ENCODE measurements around the gene KCNN2. TPM values are rescaled to one million over a fixed set of nuclear protein-coding genes. Genes with fewer than 3 reads are reported as not detected.

The KCNN2 gene
- total RNA-seq, 2 experiments from 2014 or later: not detected

DNA sequence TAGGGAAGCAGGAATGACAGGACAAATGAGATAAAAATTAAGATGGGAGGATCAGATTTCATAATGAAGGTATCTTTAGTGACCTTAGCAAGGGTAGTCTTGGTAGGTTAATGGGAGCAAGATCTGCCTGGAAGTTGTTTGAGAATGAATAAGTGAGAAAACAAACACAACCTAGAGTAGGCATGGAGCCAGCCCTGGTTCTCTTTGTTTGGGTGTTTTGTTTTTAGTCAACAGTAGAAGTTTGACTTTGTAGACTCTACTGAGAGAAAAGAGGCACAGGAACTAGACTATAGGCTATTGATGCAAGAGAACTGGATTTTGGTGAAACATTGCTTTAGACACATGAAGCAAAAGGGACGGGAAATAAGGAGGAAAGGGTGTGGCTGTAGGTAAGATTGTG, 40.3 kb downstream of the KCNN2 start:
- Mint-ChIP-seq H3K36me3 (ENCODE audit: low read depth) (no peaks in the 10 kb centered on the region), H3K4me1 (ENCODE audit: low read depth) (no peaks in the 10 kb centered on the region), H3K9me3 (peaks cover 5% of the 10 kb centered on the region), H3K27ac (no peak overlapping the region), H3K27me3 (no peaks in the 10 kb centered on the region), H3K4me3 (no peak overlapping the region)
- no peak overlapping the region for H3K4me3 ChIP-seq (ENCODE audit: low read length)
- POLR2A ChIA-PET: no interaction called here
- H3K27ac ChIP-seq (ENCODE audit: low read depth in 1 of 2, low read length in 2 of 2): no peak overlapping the region
- no peaks in the 10 kb centered on the region for H3K36me3 ChIP-seq (ENCODE audit: insufficient read depth, low read length)
- intact Hi-C loops (cut with DNase I, micrococcal nuclease): no loop called here
- no peak for DNase-seq
- H3K27me3 ChIP-seq (ENCODE audit: control insufficient read depth in 1 of 2, insufficient read depth in 2 of 2, low read length in 2 of 2): no peaks in the 10 kb centered on the region
- ATAC-seq (ENCODE audit: poor library complexity): no peak
- no peaks in the 10 kb centered on the region for H3K9me3 ChIP-seq (ENCODE audit: control insufficient read depth in 1 of 2, insufficient read depth in 1 of 2, low read length in 2 of 2)
- no peaks in the 10 kb centered on the region for H3K4me1 ChIP-seq (ENCODE audit: insufficient read depth, low read length)
- TF ChIP-seq, protein P1, sequence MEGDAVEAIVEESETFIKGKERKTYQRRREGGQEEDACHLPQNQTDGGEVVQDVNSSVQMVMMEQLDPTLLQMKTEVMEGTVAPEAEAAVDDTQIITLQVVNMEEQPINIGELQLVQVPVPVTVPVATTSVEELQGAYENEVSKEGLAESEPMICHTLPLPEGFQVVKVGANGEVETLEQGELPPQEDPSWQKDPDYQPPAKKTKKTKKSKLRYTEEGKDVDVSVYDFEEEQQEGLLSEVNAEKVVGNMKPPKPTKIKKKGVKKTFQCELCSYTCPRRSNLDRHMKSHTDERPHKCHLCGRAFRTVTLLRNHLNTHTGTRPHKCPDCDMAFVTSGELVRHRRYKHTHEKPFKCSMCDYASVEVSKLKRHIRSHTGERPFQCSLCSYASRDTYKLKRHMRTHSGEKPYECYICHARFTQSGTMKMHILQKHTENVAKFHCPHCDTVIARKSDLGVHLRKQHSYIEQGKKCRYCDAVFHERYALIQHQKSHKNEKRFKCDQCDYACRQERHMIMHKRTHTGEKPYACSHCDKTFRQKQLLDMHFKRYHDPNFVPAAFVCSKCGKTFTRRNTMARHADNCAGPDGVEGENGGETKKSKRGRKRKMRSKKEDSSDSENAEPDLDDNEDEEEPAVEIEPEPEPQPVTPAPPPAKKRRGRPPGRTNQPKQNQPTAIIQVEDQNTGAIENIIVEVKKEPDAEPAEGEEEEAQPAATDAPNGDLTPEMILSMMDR (IDR thresholded peaks at IDR 0.05): no peak
- CTCF ChIA-PET: no interaction called here

DNA sequence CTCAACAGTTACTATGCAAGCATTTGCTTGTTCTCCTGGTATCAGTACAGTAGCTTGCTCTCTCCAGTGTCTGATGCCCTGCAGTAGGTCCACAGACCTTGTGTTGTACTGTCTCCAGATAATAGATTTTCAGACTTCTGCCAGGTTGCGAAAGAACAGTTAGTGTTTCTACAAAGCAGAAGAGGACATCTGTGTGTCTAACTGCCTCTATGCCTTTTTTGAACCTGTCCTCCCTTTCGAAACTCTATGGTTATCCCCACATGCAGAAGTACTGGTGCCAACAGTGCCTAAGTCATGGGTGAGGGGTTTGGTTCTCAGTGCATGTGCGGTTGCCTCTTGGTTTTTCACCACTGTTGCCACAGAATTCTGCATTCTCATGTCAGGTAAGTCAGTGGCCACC, 45.9 kb downstream of the KCNN2 start:
- Mint-ChIP-seq H3K4me3 (no peak overlapping the region), H3K36me3 (ENCODE audit: low read depth) (no peaks in the 10 kb centered on the region), H3K27ac (no peak overlapping the region), H3K4me1 (ENCODE audit: low read depth) (no peaks in the 10 kb centered on the region), H3K9me3 (no peaks in the 10 kb centered on the region), H3K27me3 (no peaks in the 10 kb centered on the region)
- intact Hi-C loops (cut with DNase I, micrococcal nuclease): no loop called here
- Histone ChIP-seq H3K27ac (ENCODE audit: low read depth in 1 of 2, low read length in 2 of 2) (no peak overlapping the region), H3K4me3 (ENCODE audit: low read length) (no peak overlapping the region), H3K9me3 (ENCODE audit: control insufficient read depth in 1 of 2, insufficient read depth in 1 of 2, low read length in 2 of 2) (no peaks in the 10 kb centered on the region), H3K4me1 (ENCODE audit: insufficient read depth, low read length) (no peaks in the 10 kb centered on the region), H3K27me3 (ENCODE audit: control insufficient read depth in 1 of 2, insufficient read depth in 2 of 2, low read length in 2 of 2) (no peaks in the 10 kb centered on the region), H3K36me3 (ENCODE audit: insufficient read depth, low read length) (no peaks in the 10 kb centered on the region)
- POLR2A ChIA-PET: no interaction called here
- TF ChIP-seq, protein P1 (IDR thresholded peaks at IDR 0.05): no peak
- ATAC-seq (ENCODE audit: poor library complexity) (no peak), DNase-seq (no peak)
- CTCF ChIA-PET: no interaction called here

DNA sequence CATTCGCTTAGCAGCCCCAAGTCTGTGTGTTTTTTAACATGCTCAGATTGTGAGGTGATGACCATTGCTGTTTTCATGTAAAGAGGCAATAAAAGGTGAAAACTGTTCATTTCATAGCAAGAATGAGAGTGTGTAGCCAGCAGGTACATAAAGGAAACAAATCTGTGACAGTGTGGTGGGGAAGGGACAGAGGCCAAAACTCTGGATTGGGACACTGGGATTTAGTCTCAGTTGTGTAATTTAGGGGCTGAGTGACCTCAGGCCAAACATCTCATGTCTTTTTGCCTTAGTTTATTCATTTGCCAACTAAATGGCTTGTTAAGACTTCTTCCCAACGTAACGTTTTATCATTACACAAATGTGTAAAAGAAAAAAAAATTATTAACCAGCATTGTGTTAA, 47.0 kb downstream of the KCNN2 start:
- Histone ChIP-seq H3K9me3 (ENCODE audit: control insufficient read depth in 1 of 2, insufficient read depth in 1 of 2, low read length in 2 of 2) (no peaks in the 10 kb centered on the region), H3K36me3 (ENCODE audit: insufficient read depth, low read length) (no peaks in the 10 kb centered on the region), H3K27ac (ENCODE audit: low read depth in 1 of 2, low read length in 2 of 2) (no peak overlapping the region), H3K4me1 (ENCODE audit: insufficient read depth, low read length) (no peaks in the 10 kb centered on the region), H3K4me3 (ENCODE audit: low read length) (no peak overlapping the region), H3K27me3 (ENCODE audit: control insufficient read depth in 1 of 2, insufficient read depth in 2 of 2, low read length in 2 of 2) (no peaks in the 10 kb centered on the region)
- intact Hi-C loops (cut with DNase I, micrococcal nuclease): no loop called here
- TF ChIP-seq, protein P1 (IDR thresholded peaks at IDR 0.05): no peak
- H3K4me3 Mint-ChIP-seq: no peak overlapping the region
- DNase-seq (no peak), ATAC-seq (ENCODE audit: poor library complexity) (no peak)
- CTCF ChIA-PET: no interaction called here
- H3K9me3 Mint-ChIP-seq: no peaks in the 10 kb centered on the region
- no peaks in the 10 kb centered on the region for H3K4me1 Mint-ChIP-seq (ENCODE audit: low read depth)
- no peak overlapping the region for H3K27ac Mint-ChIP-seq
- POLR2A ChIA-PET: no interaction called here
- H3K27me3 Mint-ChIP-seq: no peaks in the 10 kb centered on the region
- no peaks in the 10 kb centered on the region for H3K36me3 Mint-ChIP-seq (ENCODE audit: low read depth)

All from CD4-positive, alpha-beta T cell (primary cell).